Breast epithelium (tissue), 3 donors: ENCODE results near the gene SORL1-AS1.

Source experiments
- POLR2A ChIP-seq: fragments of 450-650 bp; IDR thresholded peaks from one replicate; pipeline ENCODE4 v1.6.1; 2016; ENCODE audit warnings: antibody characterized with exemption, mild to moderate bottlenecking, moderate library complexity
- POLR2AphosphoS5 ChIP-seq, 3 donors: sonication (generic); formaldehyde crosslinking; IDR thresholded peaks; one replicate each; pipeline ENCODE4 v1.6.1; 2017; ENCODE audit warnings: antibody characterized with exemption in 3 of 3
- TF ChIP-seq, protein P1 (sequence below), 3 donors: fragments of 450-650 bp; IDR thresholded peaks; one replicate each; pipeline ENCODE4 v1.5.1; 2016 to 2017; ENCODE audit warnings: antibody characterized with exemption in 3 of 3, mild to moderate bottlenecking in 3 of 3, moderate library complexity in 3 of 3

DNA sequence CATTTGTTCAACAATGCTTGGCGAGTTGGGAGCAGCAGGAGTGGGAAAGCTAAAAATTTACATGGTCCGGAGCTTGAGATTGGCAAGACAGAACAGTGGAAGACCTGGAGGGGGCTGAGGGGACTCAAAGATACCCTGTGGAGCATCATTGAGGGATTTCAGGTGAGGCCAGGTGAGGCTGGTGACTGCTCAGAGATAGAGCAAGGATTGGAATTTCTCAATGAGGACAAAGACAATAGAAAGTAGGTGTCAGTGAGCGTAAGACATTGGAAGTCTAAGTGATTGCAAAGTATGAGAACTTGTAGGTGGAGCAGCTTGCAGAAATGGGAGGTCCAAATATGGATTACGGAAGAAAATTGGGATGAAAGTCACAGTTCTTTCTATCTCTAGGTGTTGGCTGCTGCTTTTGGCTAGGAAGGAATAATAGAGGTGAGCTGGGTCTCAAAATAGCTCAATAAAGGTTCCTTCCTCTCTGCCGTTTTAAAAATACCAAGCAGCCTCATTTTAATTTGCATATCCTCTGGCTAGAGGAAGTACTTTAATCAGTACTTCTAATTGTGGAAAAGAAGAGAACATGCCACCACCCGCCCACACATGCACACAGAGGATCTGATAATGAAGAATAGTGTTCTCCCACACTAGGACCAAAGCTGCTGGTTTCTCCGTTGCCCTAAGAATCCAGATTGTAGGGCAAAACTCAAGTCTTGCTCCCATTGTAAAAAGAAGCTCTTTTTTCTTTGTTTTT is 41.8 kb upstream of the SORL1-AS1 start:
- TF ChIP-seq, protein P1, sequence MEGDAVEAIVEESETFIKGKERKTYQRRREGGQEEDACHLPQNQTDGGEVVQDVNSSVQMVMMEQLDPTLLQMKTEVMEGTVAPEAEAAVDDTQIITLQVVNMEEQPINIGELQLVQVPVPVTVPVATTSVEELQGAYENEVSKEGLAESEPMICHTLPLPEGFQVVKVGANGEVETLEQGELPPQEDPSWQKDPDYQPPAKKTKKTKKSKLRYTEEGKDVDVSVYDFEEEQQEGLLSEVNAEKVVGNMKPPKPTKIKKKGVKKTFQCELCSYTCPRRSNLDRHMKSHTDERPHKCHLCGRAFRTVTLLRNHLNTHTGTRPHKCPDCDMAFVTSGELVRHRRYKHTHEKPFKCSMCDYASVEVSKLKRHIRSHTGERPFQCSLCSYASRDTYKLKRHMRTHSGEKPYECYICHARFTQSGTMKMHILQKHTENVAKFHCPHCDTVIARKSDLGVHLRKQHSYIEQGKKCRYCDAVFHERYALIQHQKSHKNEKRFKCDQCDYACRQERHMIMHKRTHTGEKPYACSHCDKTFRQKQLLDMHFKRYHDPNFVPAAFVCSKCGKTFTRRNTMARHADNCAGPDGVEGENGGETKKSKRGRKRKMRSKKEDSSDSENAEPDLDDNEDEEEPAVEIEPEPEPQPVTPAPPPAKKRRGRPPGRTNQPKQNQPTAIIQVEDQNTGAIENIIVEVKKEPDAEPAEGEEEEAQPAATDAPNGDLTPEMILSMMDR (IDR thresholded peaks at IDR 0.05): no peak
- no peak for TF ChIP-seq POLR2A
- no peak for TF ChIP-seq POLR2AphosphoS5 (IDR thresholded peaks at IDR 0.05)
